K562 (cell line): Measurements from ENCODE around the gene SELENOT. TPM values are rescaled to one million over a fixed set of nuclear protein-coding genes. Genes with fewer than 3 reads are reported as not detected.

ENCODE experiments used
- BCOR ChIP-seq: fragments of 450-650 bp; IDR thresholded peaks from 2 replicates; pipeline ENCODE4 v1.6.1; 2016
- BHLHE40 ChIP-seq: IDR thresholded peaks from 2 replicates; pipeline ENCODE4 v1.6.1; 2011; ENCODE audit warnings: low read length, improper control_type of control experiment
- CHD1 ChIP-seq: fragments of 200-600 bp; sonication (generic); IDR thresholded peaks from one replicate; pipeline ENCODE4 v1.6.1; 2012; ENCODE audit warnings: mild to moderate bottlenecking, moderate library complexity, low read length, inconsistent platforms
- CTCF ChIP-seq, 3 experiments: IDR thresholded peaks in 2 of 3; conservative IDR thresholded peaks in 1 of 3; 2 replicates each; pipeline ENCODE4 v1.5.1; 2011 to 2012; ENCODE audit warnings: low read length in 3 of 3, mild to moderate bottlenecking in 3 of 3, control low read depth in 2 of 3, improper control_type of control experiment in 1 of 3, inconsistent platforms in 1 of 3, low read depth in 1 of 3, mixed read lengths in 1 of 3, moderate library complexity in 1 of 3; ENCODE audit not compliant: insufficient read depth in 2 of 3
- JUN ChIP-seq, 2 experiments: sonication (generic) in 1 of 2; formaldehyde crosslinking in 1 of 2; IDR thresholded peaks; 2 replicates each; pipeline versions ENCODE4 v1.6.1 to v1.8.0; 2012 to 2022; ENCODE audit warnings: borderline replicate concordance in 2 of 2, mild to moderate bottlenecking in 2 of 2, improper control_type of control experiment in 1 of 2, low read depth in 1 of 2, low read length in 1 of 2, missing genetic modification reagents in 1 of 2
- KAT7 ChIP-seq: sonication (generic); formaldehyde crosslinking; IDR thresholded peaks from 2 replicates; pipeline ENCODE4 v1.8.0; 2022; ENCODE audit warnings: missing genetic modification reagents, mild to moderate bottlenecking, borderline replicate concordance
- MAZ ChIP-seq, 2 experiments: fragments of 450-650 bp in 1 of 2; sonication (generic) in 1 of 2; formaldehyde crosslinking; IDR thresholded peaks in 1 of 2; conservative IDR thresholded peaks in 1 of 2; 2 replicates each; pipeline versions ENCODE4 v1.4.0 to v1.5.0; 2020; ENCODE audit warnings: mild to moderate bottlenecking in 1 of 2, missing genetic modification reagents in 1 of 2
- MECOM ChIP-seq: fragments of 250-450 bp; sonication (Bioruptor Pico); IDR thresholded peaks from 2 replicates; pipeline ENCODE4 v1.8.0; 2022; ENCODE audit warnings: inconsistent platforms
- MYC ChIP-seq, 2 experiments: fragments of 250-450 bp in 1 of 2; sonication (Bioruptor Pico) in 1 of 2; IDR thresholded peaks; 2 replicates each; pipeline versions ENCODE4 v1.5.1 to v1.6.1; 2012 to 2021; ENCODE audit warnings: low read depth in 2 of 2, borderline replicate concordance in 1 of 2, improper control_type of control experiment in 1 of 2, low read length in 1 of 2, mild to moderate bottlenecking in 1 of 2, moderate library complexity in 1 of 2
- NR4A1 ChIP-seq, 2 experiments: fragments of 250-450 bp in 1 of 2; fragments of 450-650 bp in 1 of 2; sonication (Bioruptor Pico) in 1 of 2; IDR thresholded peaks; 2 replicates each; pipeline versions ENCODE4 v1.4.0 to v1.6.1; 2016 to 2020; ENCODE audit warnings: mild to moderate bottlenecking in 2 of 2, missing compliant biosample characterization in 1 of 2, missing genetic modification characterization in 1 of 2, moderate library complexity in 1 of 2
- PHB ChIP-seq: fragments of 250-450 bp; sonication (Bioruptor Pico); IDR thresholded peaks from 2 replicates; pipeline ENCODE4 v1.5.0; 2021
- PHF8 ChIP-seq: fragments of 200-600 bp; sonication (generic); IDR thresholded peaks from 2 replicates; pipeline ENCODE4 v1.6.1; 2012; ENCODE audit warnings: mixed run types, mild to moderate bottlenecking, inconsistent platforms, low read length, moderate library complexity, borderline replicate concordance
- POLR2AphosphoS2 ChIP-seq: IDR thresholded peaks from 2 replicates; pipeline ENCODE4 v1.6.1; 2012; ENCODE audit warnings: low read length, improper control_type of control experiment
- PRMT5 ChIP-seq: sonication (generic); formaldehyde crosslinking; IDR thresholded peaks from 2 replicates; pipeline ENCODE4 v1.5.0; 2020; ENCODE audit warnings: missing genetic modification reagents
- RNF2 ChIP-seq: sonication (generic); IDR thresholded peaks from 2 replicates; pipeline ENCODE4 v1.6.1; 2016
- SMAD2 ChIP-seq: fragments of 150-350 bp; IDR thresholded peaks from 2 replicates; pipeline ENCODE4 v1.6.1; 2014; ENCODE audit warnings: low read depth, mild to moderate bottlenecking, low read length
- SREBF2 ChIP-seq: sonication (generic); formaldehyde crosslinking; IDR thresholded peaks from 2 replicates; pipeline ENCODE4 v1.4.0; 2020; ENCODE audit warnings: mild to moderate bottlenecking, missing genetic modification reagents
- SRF ChIP-seq, 2 experiments: fragments of 250-450, 450-650 bp in 1 of 2; sonication (Bioruptor Pico) in 1 of 2; sonication (generic) in 1 of 2; formaldehyde crosslinking; IDR thresholded peaks; 2 replicates each; pipeline versions ENCODE4 v1.5.0 to v1.5.1; 2020 to 2022; ENCODE audit warnings: mild to moderate bottlenecking in 1 of 2, missing genetic modification reagents in 1 of 2
- VEZF1 ChIP-seq: fragments of 200-800 bp; sonication (Bioruptor generic); IDR thresholded peaks from 2 replicates; pipeline ENCODE4 v1.6.1; 2017; ENCODE audit warnings: missing genetic modification characterization, missing compliant biosample characterization
- ZBTB26 ChIP-seq: fragments of 450-650 bp; formaldehyde crosslinking; IDR thresholded peaks from 2 replicates; pipeline ENCODE4 v1.4.0; 2022; ENCODE audit warnings: missing genetic modification characterization
- ZNF384 ChIP-seq: IDR thresholded peaks from 2 replicates; pipeline ENCODE4 v1.6.1; 2012; ENCODE audit warnings: low read depth, low read length, improper control_type of control experiment
- polyA plus RNA-seq, 8 experiments: library from polyadenylated mRNA; depleted of rRNA in 4 of 8; stranded (reverse) in 5 of 8; unstranded in 3 of 8; fragments of >200 nt; fragmentation: Nextera tagmentation in 2 of 8; fragmentation: Illumina TruSeq in 1 of 8; extraction: Ambion mirVana in 2 of 8; extraction: Trizol in 1 of 8; gene quantifications; 2 replicates each; pipeline versions ENCODE4 v1.2.1 to v1.2.3, GENCODE V29; 2011 to 2014; ENCODE audit warnings: inconsistent platforms in 1 of 8, missing spikeins in 1 of 8
- total RNA-seq, 7 experiments: library from RNA; depleted of rRNA in 6 of 7; stranded (reverse); fragments of >200 nt in 6 of 7; fragmentation: Illumina TruSeq in 2 of 7; extraction: Trizol in 2 of 7; gene quantifications; 2 replicates each; pipeline versions ENCODE4 v1.2.1 to v1.2.3, GENCODE V29; 2011 to 2021; ENCODE audit warnings: low replicate concordance in 1 of 7

Gene SELENOT
- total and polyA plus RNA-seq, 9 of the 15 experiments (the other 6 are each of a cell fraction or from before 2014, with no cell fraction given): 33.0 to 411 (median 91.9) TPM

GRCh38 chr3:150603153-150603979 is at the start of gene SELENOT (continued):
- TF ChIP-seq RNF2 (0 out of 2 replicates have a peak, but pooled peaks have one; percentile 79), SREBF2 (CRISPR knock-in tag) (no peak), PHB (CRISPR knock-in tag) (no peak), JUN (IDR thresholded peaks at IDR 0.05; ENCODE audit: borderline replicate concordance, low read depth, low read length) (0 out of 2 replicates have a peak, but pooled peaks have one; percentile 9), JUN (CRISPR knock-in tag; IDR thresholded peaks at IDR 0.05; ENCODE audit: borderline replicate concordance) (peak; percentile 71), PRMT5 (CRISPR knock-in tag) (peak; percentile 93), MECOM (CRISPR knock-in tag) (no peak), ZBTB26 (no peak), VEZF1 (CRISPR knock-in tag) (peak; percentile 44; the same call in 1 of the 2 replicates), PHF8 (peak; percentile 100), CHD1 (peak; percentile 100), MYC (IDR thresholded peaks at IDR 0.05; ENCODE audit: low read depth, low read length) (peak; percentile 76), MYC (CRISPR knock-in tag; IDR thresholded peaks at IDR 0.05; ENCODE audit: borderline replicate concordance, low read depth) (no peak), KAT7 (peak; percentile 89; the same call in 1 of the 2 replicates), BCOR (peak; percentile 7; the same call in 1 of the 2 replicates), CTCF (IDR thresholded peaks at IDR 0.05 in 2 of 3, conservative IDR thresholded peaks at IDR 0.05 in 1 of 3; ENCODE audit: insufficient read depth in 2 of 3, low read depth in 1 of 3, low read length in 3 of 3) (peak in 2 of 3 experiments; percentile 36 to 48; a peak in 3 of 6 replicates), SMAD2 (no peak), SRF (CRISPR knock-in tag; IDR thresholded peaks at IDR 0.05) (0 out of 4 replicates have a peak, but pooled peaks of 1 of the 2 experiments have one; percentile 28), BHLHE40 (peak; percentile 14; the same call in 1 of the 2 replicates), POLR2AphosphoS2 (peak; percentile 91; the same call in 1 of the 2 replicates), MAZ (CRISPR knock-in tag; conservative IDR thresholded peaks at IDR 0.05 in 1 of 2, IDR thresholded peaks at IDR 0.05 in 1 of 2) (peak in 1 of 2 experiments; percentile 73; a peak in 2 of 4 replicates), ZNF384 (peak; percentile 39; the same call in 1 of the 2 replicates), NR4A1 (CRISPR knock-in tag; IDR thresholded peaks at IDR 0.05) (no peak), NR4A1 (tag; IDR thresholded peaks at IDR 0.05) (peak; percentile 56; the same call in 1 of the 2 replicates)
